GM18507 (cell line): ENCODE data around the gene RGS13.
"Not testable (repeated sequence)": the region's sequence is repeated elsewhere in the genome, so short reads cannot be mapped to it uniquely, and the experiment has no call there.

Source experiments
- DNase-seq: peaks from one replicate; pipeline ENCODE4 v3.0.0; 2011; ENCODE audit warnings: low read depth; ENCODE audit not compliant: insufficient read length; ENCODE audit errors: extremely low spot score
- FAIRE-seq: peaks from 2 replicates; lab custom pipeline; 2011; peaks lifted over from hg19 to GRCh38; lab: Jason Lieb, UNC

RGS13 gene

GRCh38 chr1:192660613-192661012 lies 24.7 kb downstream of the RGS13 start:
- FAIRE-seq: no peak
- DNase-seq: no peak

DNA sequence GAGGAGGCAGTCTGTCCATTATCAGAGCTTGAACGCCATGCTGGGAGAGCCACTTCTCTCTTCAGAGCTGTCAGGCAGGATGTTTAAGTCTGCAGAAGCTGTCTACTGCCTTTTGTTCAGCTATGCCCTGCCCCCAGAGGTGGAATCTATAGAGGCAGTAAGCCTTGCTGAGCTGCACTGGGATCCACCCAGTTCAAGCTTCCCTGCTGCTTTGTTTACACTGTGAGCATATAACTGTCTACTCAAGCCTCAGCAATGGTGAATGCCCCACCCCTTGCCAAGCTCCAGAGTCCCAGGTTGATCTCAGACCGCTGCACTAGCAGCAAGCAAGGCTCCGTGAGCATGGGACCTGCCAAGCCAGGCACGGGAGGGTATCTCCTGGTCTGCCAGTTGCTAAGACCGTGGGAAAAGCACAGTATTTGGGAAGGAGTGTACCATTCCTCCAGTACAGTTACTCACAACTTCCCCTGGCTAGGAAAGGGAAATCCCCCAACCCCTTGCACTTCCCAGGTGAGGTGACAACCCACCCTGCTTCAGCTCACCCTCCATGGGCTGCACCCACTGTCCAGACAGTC lies 32.5 kb downstream of the RGS13 start:
- DNase-seq (no peak), FAIRE-seq (no peak)

GRCh38 chr1:192669174-192669573 lies 33.2 kb downstream of the RGS13 start:
- FAIRE-seq (no peak), DNase-seq (no peak)

- FAIRE-seq (no peak), DNase-seq (no peak)
Measured at GRCh38 chr1:192675716-192676115, 39.8 kb downstream of the RGS13 start.

DNA sequence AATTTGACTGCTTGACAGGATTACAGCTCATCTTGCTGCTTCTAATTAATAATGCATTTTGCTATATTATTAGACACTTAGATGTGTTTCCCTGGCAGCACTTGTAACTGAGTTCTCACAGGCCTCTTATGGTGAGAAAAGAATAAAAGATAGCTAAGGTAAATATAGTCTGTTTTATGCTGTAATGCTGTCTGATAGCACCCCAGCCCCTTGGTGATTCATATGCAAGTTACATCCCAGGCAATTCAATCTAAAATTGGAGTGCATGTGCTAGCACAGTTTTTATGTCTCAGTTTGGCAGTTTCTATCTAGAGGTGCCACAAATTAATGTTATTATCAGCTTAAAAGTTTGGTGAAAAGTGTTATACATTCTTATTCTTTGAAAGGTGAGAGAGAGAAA lies 42.2 kb downstream of the RGS13 start:
- FAIRE-seq: no peak
- no peak for DNase-seq

DNA sequence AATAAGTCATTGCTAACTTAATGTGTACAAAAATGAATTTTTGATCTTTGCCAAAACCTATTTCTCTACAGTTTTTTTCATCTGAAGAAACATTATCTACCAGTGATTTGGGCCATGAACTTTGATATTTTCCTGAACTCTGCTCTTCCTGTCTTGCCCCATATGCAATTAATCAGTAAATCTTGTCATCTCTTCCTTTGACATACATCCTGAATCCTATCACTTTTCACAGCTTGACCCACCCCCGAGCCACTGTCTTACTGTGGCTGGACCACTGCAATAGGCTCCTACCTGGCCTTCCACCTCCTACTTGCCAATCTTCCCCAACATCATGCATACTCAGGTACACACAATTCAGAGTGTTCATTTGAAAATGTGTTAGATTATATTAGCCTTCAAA lies 46.4 kb downstream of the RGS13 start:
- FAIRE-seq (no peak), DNase-seq (no peak)

- FAIRE-seq: not testable (repeated sequence)
Measured at GRCh38 chr1:192683081-192683480, 47.1 kb downstream of the RGS13 start.

GRCh38 chr1:192689459-192689858 lies 53.5 kb downstream of the RGS13 start:
- no peak for FAIRE-seq
- no peak for DNase-seq

More at GRCh38 chr1:192683081-192683480, 47.1 kb downstream of the RGS13 start:
- DNase-seq: not testable (repeated sequence)

DNA sequence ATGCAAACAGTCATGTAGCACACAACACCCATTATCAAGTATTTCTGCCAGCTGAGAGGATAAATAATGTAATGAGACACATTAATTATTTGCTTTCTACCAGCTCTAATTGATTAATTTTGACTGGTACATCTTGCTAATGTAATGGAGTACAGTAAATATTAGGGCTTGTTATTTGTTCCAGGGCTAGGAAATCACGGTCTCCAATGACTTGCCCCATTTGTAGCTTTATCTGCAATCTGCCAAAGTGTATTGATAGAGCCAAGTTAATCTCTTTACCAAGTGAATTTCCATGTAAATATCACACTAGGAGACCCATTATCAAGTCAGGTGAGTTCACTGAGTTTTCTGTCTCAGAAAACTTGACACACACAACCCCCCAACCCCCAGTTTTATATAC lies 55.1 kb downstream of the RGS13 start:
- FAIRE-seq (no peak), DNase-seq (no peak)

GRCh38 chr1:192696082-192696481 lies 60.1 kb downstream of the RGS13 start:
- FAIRE-seq: no peak
- no peak for DNase-seq

DNA sequence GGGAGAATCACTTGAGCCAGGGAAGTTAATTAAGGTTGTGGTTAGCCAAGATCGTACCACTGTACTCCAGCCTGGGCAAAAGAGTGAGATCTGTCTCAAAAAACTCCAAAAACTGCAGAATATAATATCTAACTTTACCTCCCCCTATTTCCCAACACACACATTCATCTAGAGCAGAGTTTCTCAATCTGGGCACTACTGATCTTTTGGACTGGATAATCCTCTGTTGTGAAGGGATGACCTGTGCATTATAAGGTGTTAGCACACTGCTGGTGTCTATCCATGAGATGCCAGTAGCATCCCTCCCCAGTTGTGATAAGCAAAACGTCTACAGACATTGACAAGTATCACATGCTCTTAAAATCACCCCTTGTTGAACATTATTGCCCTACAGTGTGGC lies 61.8 kb downstream of the RGS13 start:
- no peak for FAIRE-seq
- DNase-seq: no peak

GRCh38 chr1:192698731-192699130 lies 62.8 kb downstream of the RGS13 start:
- DNase-seq (no peak), FAIRE-seq (no peak)

DNA sequence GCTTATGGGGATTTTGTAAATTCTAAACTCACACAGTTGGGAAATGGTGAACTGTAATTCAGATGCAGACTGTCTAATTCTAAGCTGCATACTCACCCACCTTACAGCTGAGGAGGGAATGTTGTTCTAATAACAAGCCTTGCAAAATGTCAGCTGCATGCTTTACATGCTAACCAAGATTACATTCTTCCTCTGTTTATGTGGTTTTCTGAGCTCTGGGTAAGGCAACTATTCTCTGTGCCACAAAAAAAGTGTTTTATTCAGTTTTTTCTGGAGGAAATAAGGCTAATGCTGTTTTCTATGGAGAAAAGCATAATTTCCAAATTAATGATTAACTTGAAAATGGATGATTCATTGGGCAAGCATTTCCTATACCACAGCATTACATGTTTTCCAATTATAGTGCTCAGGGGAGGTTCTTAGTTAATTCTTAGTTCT lies 64.9 kb downstream of the RGS13 start:
- no peak for FAIRE-seq
- no peak for DNase-seq

- no peak for DNase-seq
Measured at GRCh38 chr1:192702212-192702902, 66.4 kb downstream of the RGS13 start.

GRCh38 chr1:192703283-192704206 lies 67.6 kb downstream of the RGS13 start:
- DNase-seq (no peak), FAIRE-seq (peak; percentile 85)

More at GRCh38 chr1:192702212-192702902, 66.4 kb downstream of the RGS13 start:
- no peak for FAIRE-seq

- no peak for DNase-seq
Measured at GRCh38 chr1:192705510-192705909, 69.6 kb downstream of the RGS13 start.

GRCh38 chr1:192706936-192707335 lies 71.0 kb downstream of the RGS13 start:
- FAIRE-seq: no peak
- DNase-seq: no peak

More at GRCh38 chr1:192705510-192705909, 69.6 kb downstream of the RGS13 start:
- no peak for FAIRE-seq

- no peak for DNase-seq
Measured at GRCh38 chr1:192707978-192708547, 72.1 kb downstream of the RGS13 start.

DNA sequence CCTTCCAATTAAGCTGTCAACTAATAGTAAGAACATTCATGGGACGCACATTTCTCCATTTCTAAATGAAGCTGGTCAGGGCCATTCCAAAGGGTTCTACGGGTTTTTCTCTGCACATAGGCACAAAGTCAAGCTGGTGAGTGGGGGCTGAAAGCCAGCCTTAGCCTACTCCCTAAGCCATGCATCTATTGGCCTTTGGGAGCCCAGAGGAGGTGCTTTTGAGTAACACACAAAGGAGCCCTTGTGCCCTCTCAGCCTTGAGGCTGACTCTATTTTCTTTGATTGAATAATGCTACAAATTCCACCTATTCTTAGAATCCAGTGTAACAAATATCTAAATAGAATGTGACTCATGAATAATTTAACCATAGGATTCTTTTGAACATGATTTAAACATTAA lies 73.6 kb downstream of the RGS13 start:
- no peak for FAIRE-seq

More at GRCh38 chr1:192707978-192708547, 72.1 kb downstream of the RGS13 start:
- no peak for FAIRE-seq

More for the DNA sequence above, 73.6 kb downstream of the RGS13 start:
- DNase-seq: no peak
